ENCODE data around the gene CIART.
"Not testable (repeated sequence)": the region's sequence is repeated elsewhere in the genome, so short reads cannot be mapped to it uniquely, and the experiment has no call there.

The CIART gene

DNA sequence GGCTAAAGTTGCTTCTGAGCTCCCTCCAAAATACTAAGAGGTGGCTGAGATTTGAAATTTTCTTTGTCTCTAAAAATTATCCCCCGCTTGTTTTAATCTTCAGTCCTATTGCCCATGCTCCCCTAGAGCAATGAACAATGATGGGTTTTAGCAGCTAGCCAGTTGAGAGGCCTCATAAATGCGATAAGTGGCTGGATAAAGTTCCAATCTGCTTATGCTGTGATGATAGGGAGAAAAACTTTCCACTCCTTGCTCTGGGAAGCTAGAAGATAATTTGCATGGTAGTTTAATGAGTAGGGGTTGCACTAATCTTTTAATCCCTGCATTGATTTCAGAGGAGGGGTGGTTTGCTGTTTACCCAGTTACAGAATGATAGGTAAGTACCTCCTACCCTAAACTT lies 29.4 kb downstream of the CIART start:
- DNase-seq, result no peak

GRCh38 chr1:150314691-150315090 lies 32.3 kb downstream of the CIART start:
- not testable (repeated sequence) for DNase-seq

GRCh38 chr1:150320667-150320978 lies 38.3 kb downstream of the CIART start:
- no peak for DNase-seq

DNA sequence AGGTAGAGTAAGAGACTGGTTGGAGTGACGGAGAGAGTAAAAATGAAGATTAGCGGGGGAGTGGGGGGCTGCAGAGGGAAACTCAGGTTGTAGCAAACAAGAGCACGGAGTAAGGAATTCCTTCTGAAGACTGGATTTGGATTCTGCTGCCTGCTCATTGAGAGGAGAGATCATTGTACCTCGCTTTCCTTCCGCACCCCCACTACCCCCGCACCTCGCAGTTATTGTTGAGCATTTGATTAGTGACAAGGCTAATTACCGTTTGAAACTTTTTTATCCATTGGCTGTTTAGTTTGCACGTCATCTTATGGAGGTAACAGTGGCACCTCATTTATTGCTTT lies 39.4 kb downstream of the CIART start:
- peak; percentile 34 for DNase-seq

GRCh38 chr1:150322310-150322709 lies 40.0 kb downstream of the CIART start:
- no peak for DNase-seq

DNA sequence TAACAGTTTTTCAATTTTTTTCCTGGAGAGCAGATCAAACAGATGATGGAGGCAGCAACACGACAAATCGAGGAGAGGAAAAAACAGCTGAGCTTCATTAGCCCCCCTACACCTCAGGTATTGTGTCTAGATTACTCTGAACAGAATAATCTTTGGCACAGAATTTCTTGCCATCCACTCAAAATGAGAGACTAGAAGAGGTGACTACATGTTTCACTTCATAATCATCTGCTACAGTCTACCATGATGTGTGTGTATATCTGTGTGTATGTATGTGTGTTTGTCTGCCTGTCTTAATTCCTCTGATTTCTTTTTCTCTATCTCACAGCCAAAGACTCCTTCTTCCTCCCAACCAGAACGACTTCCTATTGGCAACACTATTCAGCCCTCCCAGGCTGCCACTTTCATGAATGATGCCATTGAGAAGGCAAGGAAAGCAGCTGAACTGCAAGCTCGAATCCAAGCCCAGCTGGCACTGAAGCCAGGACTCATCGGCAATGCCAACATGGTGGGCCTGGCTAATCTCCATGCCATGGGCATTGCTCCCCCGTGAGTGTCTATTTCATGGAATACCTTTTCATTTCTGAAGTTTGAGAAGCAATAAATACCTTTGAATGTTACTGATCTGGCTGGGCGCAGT lies 50.4 kb downstream of the CIART start:
- DNase-seq, result no peak
